NCI-H82 treated with DMSO at 0.1 percent for 48 hours (cell line): Measurements from ENCODE around the gene SLC38A3.
A peak's percentile ranks its signal among the peaks of the same experiment; 100 is the strongest.
"Not testable (repeated sequence)": the region's sequence is repeated elsewhere in the genome, so short reads cannot be mapped to it uniquely, and the experiment has no call there.

ENCODE experiments used
- DNase-seq: peaks from one replicate; lab custom pipeline; 2025; ENCODE audit not compliant: unreplicated experiment; lab: John Stamatoyannopoulos, UW

SLC38A3 gene

DNA sequence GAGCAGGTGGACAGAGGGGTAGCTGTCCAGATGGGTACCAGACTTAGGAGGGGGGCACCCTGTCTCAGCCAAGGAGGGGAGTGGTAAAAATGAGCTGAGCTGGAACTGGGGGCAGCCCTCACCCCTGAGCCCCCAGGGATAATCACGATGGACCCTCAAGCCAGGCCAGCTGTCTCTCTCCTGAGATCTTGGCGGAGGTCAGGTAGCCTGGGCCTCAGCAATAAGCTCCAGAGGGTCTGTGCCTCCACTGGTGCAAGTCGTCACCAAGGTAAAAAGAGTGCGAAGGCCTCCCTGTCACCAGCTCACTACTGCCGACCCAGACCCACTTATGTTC is 5.1 kb downstream of the SLC38A3 start:
- no peak for DNase-seq

- DNase-seq: no peak
Observed at GRCh38 chr3:50210510-50211367, 5.7 kb downstream of the SLC38A3 start.

- not testable (repeated sequence) for DNase-seq
Observed at GRCh38 chr3:50211368-50211717, 6.3 kb downstream of the SLC38A3 start.

- peak; percentile 25 for DNase-seq
Observed at GRCh38 chr3:50211930-50212329, 6.9 kb downstream of the SLC38A3 start.

GRCh38 chr3:50212502-50212901 is 7.4 kb downstream of the SLC38A3 start:
- no peak for DNase-seq

GRCh38 chr3:50212971-50213370 is 7.9 kb downstream of the SLC38A3 start:
- no peak for DNase-seq

- no peak for DNase-seq
Observed at GRCh38 chr3:50213373-50213772, 8.3 kb downstream of the SLC38A3 start.

- DNase-seq: no peak
Observed at GRCh38 chr3:50214824-50215223, 9.8 kb downstream of the SLC38A3 start.

GRCh38 chr3:50215529-50215928 is 10.5 kb downstream of the SLC38A3 start:
- no peak for DNase-seq

- DNase-seq: no peak
Observed at GRCh38 chr3:50217681-50218080, 12.6 kb downstream of the SLC38A3 start.

DNA sequence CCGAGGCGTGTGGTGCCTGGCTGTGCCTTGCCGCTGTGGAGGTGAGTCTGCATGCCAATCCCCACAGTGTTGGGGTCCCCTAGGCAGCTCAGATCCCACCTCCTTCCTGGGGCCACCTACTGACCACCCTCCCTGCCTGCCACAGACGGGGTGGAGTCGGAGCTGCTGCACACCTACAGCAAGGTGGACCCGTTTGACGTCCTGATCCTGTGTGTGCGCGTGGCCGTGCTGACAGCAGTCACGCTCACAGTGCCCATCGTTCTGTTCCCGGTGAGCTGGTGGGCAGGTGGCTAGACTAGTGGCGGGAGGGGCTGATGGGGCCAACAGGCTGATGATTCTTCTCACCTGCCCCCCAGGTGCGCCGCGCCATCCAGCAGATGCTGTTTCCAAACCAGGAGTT is 13.4 kb downstream of the SLC38A3 start:
- DNase-seq: no peak

- no peak for DNase-seq
Observed at GRCh38 chr3:50219285-50219684, 14.2 kb downstream of the SLC38A3 start.

- no peak for DNase-seq
Observed at GRCh38 chr3:50220109-50220508, 15.0 kb downstream of the SLC38A3 start.

DNA sequence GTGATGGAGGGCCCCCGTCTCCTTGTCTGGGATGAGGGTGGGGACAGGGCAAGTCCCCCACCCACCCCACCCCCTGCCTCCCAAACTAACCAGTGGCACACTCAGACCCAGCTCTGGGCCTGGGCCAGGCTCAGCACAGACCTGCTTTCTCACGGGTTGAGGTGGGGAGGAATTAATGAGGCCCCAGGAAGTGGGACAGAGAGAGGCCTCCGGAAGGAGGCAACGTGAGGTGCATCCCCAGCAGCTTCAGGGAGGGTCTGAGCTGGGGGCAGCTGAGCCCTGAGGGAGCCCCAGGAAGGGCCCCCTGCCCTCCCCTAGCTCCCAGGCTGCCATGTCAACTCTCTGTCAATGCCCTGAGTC is 16.0 kb downstream of the SLC38A3 start:
- no peak for DNase-seq

DNA sequence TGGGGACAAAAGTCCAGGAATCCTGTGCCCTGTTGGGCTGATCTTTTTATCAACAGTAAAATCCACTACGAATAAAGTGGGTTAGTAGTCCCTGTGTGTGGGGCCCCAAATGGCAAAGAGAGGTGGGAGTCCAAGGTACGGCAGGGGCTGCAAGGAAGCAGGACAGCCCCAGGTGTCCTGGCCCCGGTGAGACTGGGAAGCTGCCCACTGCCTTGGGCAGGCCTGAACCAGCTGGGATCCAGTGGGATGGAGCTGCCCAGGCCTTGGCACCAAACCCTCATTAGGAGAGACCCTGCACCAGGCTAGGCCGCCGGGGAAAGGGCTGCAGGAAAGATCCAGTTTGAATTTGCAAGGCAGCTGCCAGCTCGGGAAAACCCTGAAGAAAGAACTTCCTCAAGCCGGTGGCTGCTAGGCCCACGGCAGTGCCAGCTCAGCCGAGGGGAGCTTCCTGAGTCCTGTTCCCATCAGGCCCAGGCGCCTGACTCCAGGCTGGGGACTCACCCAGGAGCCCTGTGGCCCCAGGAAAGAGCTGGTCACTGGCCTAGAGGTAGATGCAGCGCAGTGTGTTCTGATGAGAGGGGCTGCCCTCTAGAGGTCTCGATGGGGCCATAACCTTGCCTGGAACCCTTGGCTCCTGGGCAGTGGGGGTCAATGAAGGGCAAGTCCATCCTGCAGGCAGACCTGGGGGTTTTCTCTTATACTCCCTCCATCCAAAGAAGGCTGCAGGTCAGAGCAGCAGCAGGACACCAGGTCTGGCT is 16.5 kb downstream of the SLC38A3 start:
- no peak for DNase-seq

GRCh38 chr3:50222169-50222528 is 17.1 kb downstream of the SLC38A3 start:
- DNase-seq: no peak

DNA sequence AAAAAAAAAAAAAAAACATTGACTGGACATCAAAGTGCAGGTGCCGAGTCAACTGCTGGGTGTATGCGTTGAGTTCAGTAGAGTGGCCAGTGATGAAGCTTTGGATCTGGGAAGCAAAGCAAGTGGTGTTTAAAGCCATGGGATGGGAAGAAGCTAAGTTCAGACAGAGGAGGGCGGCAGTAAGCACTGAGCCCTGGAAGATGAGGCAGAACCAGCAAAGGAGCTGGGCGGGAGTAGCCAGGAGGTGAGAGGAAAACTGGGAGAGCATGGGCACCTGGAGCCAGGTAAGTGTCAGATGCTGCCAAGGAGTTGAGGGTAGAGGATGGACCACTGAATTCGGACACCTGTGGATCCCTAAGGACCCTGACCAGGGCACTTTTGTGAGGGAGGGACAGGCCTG is 19.6 kb downstream of the SLC38A3 start:
- DNase-seq: no peak

DNA sequence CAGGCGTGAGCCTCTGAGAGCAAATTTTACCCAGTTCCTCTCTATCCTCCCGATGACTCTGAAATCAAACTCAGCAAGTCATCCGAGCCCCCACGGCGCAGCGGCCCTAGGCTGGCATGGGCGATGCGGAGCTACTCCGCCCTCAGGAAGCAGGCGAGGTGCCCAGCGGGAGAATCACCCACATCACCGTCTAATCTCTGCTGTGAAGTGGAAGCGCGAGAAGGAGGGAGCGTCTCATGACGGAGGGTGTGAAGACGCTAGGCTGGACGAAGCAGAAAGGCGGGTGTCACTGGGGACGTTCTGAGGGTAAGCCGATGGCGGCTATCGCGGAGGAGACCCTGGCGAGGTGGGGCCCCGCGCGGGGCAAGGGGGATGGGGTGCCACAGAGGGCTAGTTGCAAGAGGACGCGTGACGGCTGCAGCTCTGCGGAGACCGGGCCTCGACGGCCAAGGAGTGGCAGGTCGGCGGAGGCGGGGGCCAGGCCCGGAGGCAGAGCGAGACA is 21.9 kb downstream of the SLC38A3 start:
- no peak for DNase-seq

DNA sequence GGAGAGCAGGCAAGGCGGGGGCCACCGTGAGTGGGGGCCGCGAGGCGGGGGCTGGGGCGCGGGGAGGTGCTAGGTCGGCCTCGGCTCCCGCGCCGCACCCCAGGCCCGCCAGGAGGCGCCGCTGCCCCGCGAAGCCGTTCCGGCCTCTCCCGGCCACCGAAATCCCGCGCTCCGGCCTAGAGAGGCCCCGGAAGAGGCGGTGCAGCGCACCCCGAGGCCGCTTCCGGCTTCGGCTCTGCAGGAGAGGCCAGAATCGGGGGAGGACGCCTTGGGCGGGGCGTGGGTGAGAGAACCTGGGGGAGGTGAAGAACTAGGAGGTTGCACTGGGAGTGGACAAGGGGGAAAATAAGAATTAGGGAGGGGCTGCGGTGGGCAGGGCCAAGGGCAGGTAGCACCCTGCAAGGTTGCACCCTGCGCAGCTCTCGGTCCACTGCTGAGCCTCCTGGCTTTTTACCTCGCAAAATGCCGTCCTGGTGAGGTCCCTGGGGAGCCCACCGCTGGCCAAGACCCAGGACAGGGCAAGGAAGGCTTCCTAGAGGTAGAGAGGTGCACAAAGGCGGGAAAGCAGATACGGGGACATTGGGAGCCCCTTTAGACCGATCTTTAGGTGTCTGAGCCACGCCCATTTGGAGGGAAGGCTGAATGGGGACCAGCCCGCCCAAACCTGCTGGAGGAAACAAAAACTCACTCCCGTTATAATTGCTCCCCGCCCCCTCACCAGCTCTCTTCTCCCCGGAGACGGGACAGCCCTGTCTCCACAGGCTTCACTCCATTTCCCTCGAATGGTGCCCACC is 22.5 kb downstream of the SLC38A3 start:
- DNase-seq: peak; percentile 61

DNA sequence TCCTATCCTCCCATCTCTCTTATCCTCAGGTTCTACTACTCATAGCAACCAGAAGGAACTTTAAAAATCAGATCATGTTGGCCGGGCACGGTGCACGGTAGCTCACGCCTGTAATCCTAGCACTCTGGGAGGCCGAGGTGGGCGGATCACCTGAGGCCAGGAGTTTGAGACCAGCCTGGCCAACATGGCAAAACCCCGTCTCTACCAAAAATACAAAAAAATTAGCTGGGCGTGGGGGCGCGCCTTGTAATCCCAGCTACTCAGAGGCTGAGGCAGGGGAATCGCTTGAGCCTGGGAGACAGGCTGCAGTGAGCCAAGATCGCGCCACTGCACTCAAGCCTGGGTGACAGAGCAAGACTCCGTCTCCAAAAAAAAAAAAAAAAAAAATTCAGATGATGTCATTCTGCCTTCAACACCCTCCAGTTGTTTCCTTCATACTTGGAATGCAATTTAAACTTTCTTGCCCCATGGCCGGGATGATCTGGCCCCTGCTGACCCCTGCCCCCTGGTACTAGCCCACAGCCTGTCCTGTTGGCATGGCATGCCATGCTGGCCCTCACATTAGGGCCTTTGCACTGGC is 23.2 kb downstream of the SLC38A3 start:
- not testable (repeated sequence) for DNase-seq

DNA sequence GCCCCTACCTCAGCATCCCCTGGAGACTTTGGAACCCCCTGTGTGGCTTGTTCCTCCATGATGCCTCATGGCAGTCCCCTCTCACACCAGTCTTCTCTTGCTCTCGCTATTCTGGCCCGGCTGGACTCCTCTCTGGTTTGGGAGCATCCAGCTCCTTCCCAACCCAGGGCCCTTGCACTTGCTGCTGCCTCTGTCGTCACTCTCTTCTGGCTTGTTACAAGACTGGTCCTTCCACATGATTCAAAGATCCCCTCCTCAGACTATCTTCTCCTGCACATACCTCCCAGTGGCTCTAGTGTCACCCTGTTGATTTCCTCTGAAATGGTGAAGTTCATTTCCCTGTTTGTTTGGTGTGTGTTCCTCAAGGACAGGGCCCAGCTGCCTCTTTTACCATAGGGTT is 24.4 kb downstream of the SLC38A3 start:
- no peak for DNase-seq
